H1 (cell line): ENCODE data around the gene SMYD1. TPM values are rescaled to one million over a fixed set of nuclear protein-coding genes. Genes with fewer than 3 reads are reported as not detected.

Experiments used
- CTCF ChIA-PET: fragments of 300-600 bp; sonication (Branson Sonifier 250); formaldehyde crosslinking; loops from one replicate; lab custom pipeline; 2021; ENCODE audit not compliant: partially characterized antibody; lab: Charles Lee
- POLR2A ChIA-PET: fragments of 300-600 bp; sonication (Branson Sonifier 250); formaldehyde crosslinking; loops from one replicate; lab custom pipeline; 2021; ENCODE audit warnings: inconsistent platforms; ENCODE audit not compliant: partially characterized antibody; lab: Charles Lee
- DNase-seq, 2 experiments: peaks; one replicate each; pipeline versions ENCODE4 v3.0.0 to v3.0.0-alpha.2; 2010 to 2022; ENCODE audit warnings: low spot score in 2 of 2, low read depth in 1 of 2, mixed read lengths in 1 of 2
- FAIRE-seq: peaks from 2 replicates; lab custom pipeline; 2011; peaks lifted over from hg19 to GRCh38; lab: Jason Lieb, UNC
- H2AFZ ChIP-seq: 2 replicates; pipeline ENCODE4 v1.8.1; 2012; ENCODE audit warnings: low read length, inconsistent platforms
- H2AK5ac ChIP-seq: 2 replicates; pipeline ENCODE4 v1.6.1; 2013; ENCODE audit warnings: low read depth, low read length
- H2BK120ac ChIP-seq: replicated peaks from 2 replicates; pipeline ENCODE3; 2013; ENCODE audit warnings: low read depth, low read length, inconsistent platforms
- H2BK12ac ChIP-seq: 2 replicates; pipeline ENCODE4 v1.6.1; 2013; ENCODE audit warnings: low read depth, low read length
- H2BK15ac ChIP-seq: 2 replicates; pipeline ENCODE4 v1.6.1; 2013; ENCODE audit warnings: low read length
- H2BK20ac ChIP-seq: 2 replicates; pipeline ENCODE4 v1.6.1; 2013; ENCODE audit warnings: low read length
- H2BK5ac ChIP-seq: 2 replicates; pipeline ENCODE4 v1.6.1; 2013; ENCODE audit warnings: low read depth, low read length
- H3K14ac ChIP-seq: 2 replicates; pipeline ENCODE4 v1.6.1; 2013; ENCODE audit warnings: inconsistent platforms; ENCODE audit not compliant: insufficient read length
- H3K18ac ChIP-seq: 2 replicates; pipeline ENCODE4 v1.6.1; 2013; ENCODE audit warnings: low read length; ENCODE audit errors: extremely low read depth
- H3K23ac ChIP-seq: 2 replicates; pipeline ENCODE4 v1.6.1; 2013; ENCODE audit warnings: inconsistent platforms; ENCODE audit not compliant: insufficient read length
- H3K23me2 ChIP-seq: 2 replicates; pipeline ENCODE4 v1.6.1; 2013; ENCODE audit warnings: low read depth, low read length
- H3K27ac ChIP-seq: 2 replicates; pipeline ENCODE4 v1.6.1; 2011; ENCODE audit warnings: low read depth, low read length, inconsistent platforms
- H3K27me3 ChIP-seq, 4 experiments: replicated peaks in 1 of 4; 1 replicate in 1 of 4; 2 replicates in 3 of 4; pipeline versions ENCODE4 v1.6.1 to v1.8.1; 2011 to 2013; ENCODE audit warnings: low read length in 3 of 4, mild to moderate bottlenecking in 3 of 4, inconsistent platforms in 2 of 4, mixed read lengths in 2 of 4, moderate library complexity in 1 of 4; ENCODE audit not compliant: control insufficient read depth in 3 of 4, insufficient read depth in 3 of 4; ENCODE audit errors: extremely low read depth in 1 of 4
- H3K36me3 ChIP-seq, 4 experiments: 2 replicates each; pipeline versions ENCODE4 v1.6.1 to v1.8.1; 2011 to 2013; ENCODE audit warnings: mild to moderate bottlenecking in 4 of 4, low read length in 3 of 4, moderate library complexity in 2 of 4, control low read depth in 1 of 4, inconsistent platforms in 1 of 4; ENCODE audit not compliant: insufficient read depth in 4 of 4, control insufficient read depth in 2 of 4
- H3K4ac ChIP-seq: replicated peaks from 2 replicates; pipeline ENCODE3; 2013; ENCODE audit warnings: low read length, low read depth, mixed read lengths, inconsistent platforms; ENCODE audit not compliant: insufficient read length
- H3K4me1 ChIP-seq, 4 experiments: replicated peaks in 1 of 4; 1 replicate in 1 of 4; 2 replicates in 3 of 4; pipeline versions ENCODE4 v1.6.1 to v1.8.1; 2011 to 2013; ENCODE audit warnings: low read length in 3 of 4, inconsistent platforms in 2 of 4, mixed read lengths in 1 of 4; ENCODE audit not compliant: insufficient read depth in 4 of 4, control insufficient read depth in 3 of 4
- H3K4me2 ChIP-seq, 2 experiments: 2 replicates each; pipeline versions ENCODE4 v1.6.1 to v1.8.1; 2011 to 2013; ENCODE audit warnings: low read depth in 2 of 2, low read length in 2 of 2, control low read depth in 1 of 2, inconsistent platforms in 1 of 2, mild to moderate bottlenecking in 1 of 2; ENCODE audit not compliant: insufficient read depth in 1 of 2
- H3K4me3 ChIP-seq, 4 experiments: fragments of 200-600, 300-600 bp in 1 of 4; sonication (generic), shearing (Covaris generic), sonication (Bioruptor Twin) in 1 of 4; 2 replicates each; pipeline versions ENCODE4 v1.5.1 to v1.8.1; 2011 to 2016; ENCODE audit warnings: low read length in 4 of 4, low read depth in 3 of 4, control low read depth in 2 of 4, inconsistent platforms in 2 of 4, mild to moderate bottlenecking in 2 of 4, mixed read lengths in 1 of 4, moderate library complexity in 1 of 4; ENCODE audit not compliant: insufficient read depth in 2 of 4; ENCODE audit errors: extremely low read depth in 1 of 4
- H3K56ac ChIP-seq: replicated peaks from 2 replicates; pipeline ENCODE3; 2013; ENCODE audit warnings: low read depth, mild to moderate bottlenecking, mixed read lengths, low read length, inconsistent platforms; ENCODE audit not compliant: insufficient read length
- H3K79me1 ChIP-seq: 2 replicates; pipeline ENCODE4 v1.6.1; 2013; ENCODE audit warnings: low read depth, low read length, control low read depth
- H3K79me2 ChIP-seq, 2 experiments: 2 replicates each; pipeline versions ENCODE4 v1.6.1 to v1.8.1; 2012 to 2013; ENCODE audit warnings: low read length in 2 of 2, mild to moderate bottlenecking in 2 of 2, inconsistent platforms in 1 of 2; ENCODE audit not compliant: insufficient read depth in 2 of 2, control insufficient read depth in 1 of 2
- H3K9ac ChIP-seq, 4 experiments: replicated peaks in 1 of 4; 1 replicate in 1 of 4; 2 replicates in 3 of 4; pipeline versions ENCODE4 v1.6.1 to v1.8.1; 2011 to 2013; ENCODE audit warnings: low read depth in 3 of 4, low read length in 3 of 4, control low read depth in 2 of 4, mild to moderate bottlenecking in 2 of 4, moderate library complexity in 2 of 4, inconsistent platforms in 1 of 4; ENCODE audit errors: extremely low read depth in 1 of 4
- H3K9me3 ChIP-seq, 2 experiments: 2 replicates each; pipeline versions ENCODE4 v1.6.1 to v1.8.1; 2012 to 2013; ENCODE audit warnings: mild to moderate bottlenecking in 2 of 2, moderate library complexity in 2 of 2, control low read depth in 1 of 2, inconsistent platforms in 1 of 2, low read depth in 1 of 2, low read length in 1 of 2, mixed read lengths in 1 of 2; ENCODE audit not compliant: insufficient read depth in 2 of 2
- H4K20me1 ChIP-seq, 2 experiments: replicated peaks in 1 of 2; 2 replicates each; pipeline versions ENCODE3 to v1.8.1; 2011 to 2013; ENCODE audit warnings: inconsistent platforms in 2 of 2, low read length in 2 of 2, mild to moderate bottlenecking in 1 of 2; ENCODE audit not compliant: insufficient read depth in 2 of 2, control insufficient read depth in 1 of 2
- H4K5ac ChIP-seq: 2 replicates; pipeline ENCODE4 v1.6.1; 2013; ENCODE audit warnings: low read length, low read depth, mixed read lengths, inconsistent platforms; ENCODE audit not compliant: insufficient read length
- H4K8ac ChIP-seq: 2 replicates; pipeline ENCODE4 v1.8.0; 2013; ENCODE audit warnings: mild to moderate bottlenecking, moderate library complexity, low read length, inconsistent platforms; ENCODE audit not compliant: insufficient read depth; ENCODE audit errors: extremely low read depth
- H4K91ac ChIP-seq: replicated peaks from 2 replicates; pipeline ENCODE3; 2013; ENCODE audit warnings: low read length, mixed read lengths, inconsistent platforms; ENCODE audit not compliant: insufficient read length
- NRF1 ChIP-seq: IDR thresholded peaks from 2 replicates; pipeline ENCODE4 v1.6.1; 2011; ENCODE audit warnings: mild to moderate bottlenecking, low read depth, low read length, improper control_type of control experiment
- WGBS, 2 experiments: shearing (Covaris generic) in 1 of 2; methylation state at CpG; one replicate each; pipeline versions ENCODE4 v1.1.6 to v1.1.7; 2013 to 2015; ENCODE audit warnings: low lambda C conversion rate in 2 of 2, mixed read lengths in 2 of 2, inconsistent platforms in 1 of 2, low coverage in 1 of 2, missing lambda C conversion rate in 1 of 2; ENCODE audit not compliant: insufficient replicate concordance in 2 of 2, insufficient coverage in 1 of 2, insufficient read length in 1 of 2; ENCODE audit errors: extremely low coverage in 1 of 2, missing lambda C conversion rate in 1 of 2; 5-methylcytosine and 5-hydroxymethylcytosine counted together
- polyA plus RNA-seq, 7 experiments: library from polyadenylated mRNA; depleted of rRNA in 3 of 7; stranded (reverse) in 5 of 7; unstranded in 2 of 7; fragments of >200 nt in 5 of 7; fragments of 200-250 nt in 2 of 7; gene quantifications; 1 replicate in 5 of 7; 2 replicates in 1 of 7; 4 replicates in 1 of 7; pipeline versions ENCODE4 v1.2.1 to v1.2.3, GENCODE V29; 2011 to 2013; ENCODE audit warnings: missing spikeins in 2 of 7, mixed read lengths in 2 of 7
- total RNA-seq: library from RNA; stranded (reverse); fragmentation: NEBNext Ultra II Directional; extraction: Animal tissue kit (Norgen Biotek cat#: 25700); gene quantifications from 2 replicates; pipeline ENCODE4 v1.2.1, GENCODE V29; 2021

SMYD1 gene
- total and polyA plus RNA-seq, 2 of the 8 experiments (the other 6 are each of a cell fraction or from before 2014, with no cell fraction given): 0.06 TPM; not detected in 1

DNA sequence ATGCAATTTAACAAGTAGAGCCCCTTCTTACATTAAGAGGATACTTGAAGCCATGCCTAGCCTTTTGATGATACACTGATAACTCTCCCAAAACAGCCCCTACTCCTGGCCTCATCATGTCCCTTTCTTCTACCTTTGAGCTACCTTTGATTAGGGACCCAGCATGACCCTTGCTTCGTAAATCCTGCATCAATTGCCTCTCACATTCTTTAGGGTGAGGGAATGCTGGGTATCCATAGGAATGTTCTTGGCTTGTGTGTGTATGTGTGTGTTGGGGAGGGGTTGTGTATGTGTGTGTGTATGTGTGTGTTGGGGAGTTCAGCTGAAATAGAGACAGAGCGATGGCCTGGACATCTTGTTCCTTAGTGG is 6.7 kb upstream of the SMYD1 start:
- Histone ChIP-seq H3K4ac (no peak overlapping the region), H2AK5ac (no peak overlapping the region), H3K4me2 (no peak overlapping the region), H3K27me3 (no peaks in the 10 kb centered on the region), H3K4me1 (peaks cover 0 to 8% (median 0%) of the 10 kb centered on the region in 4 experiments; a peak in 2 of 7 replicates), H3K9me3 (no peaks in the 10 kb centered on the region), H3K79me2 (no peaks in the 10 kb centered on the region), H2BK20ac (no peak overlapping the region), H3K56ac (no peak overlapping the region), H3K18ac (no peak overlapping the region), H4K20me1 (no peaks in the 10 kb centered on the region), H3K23me2 (no peaks in the 10 kb centered on the region), H3K4me3 (no peak overlapping the region), H2BK12ac (no peak overlapping the region), H3K14ac (no peak overlapping the region), H3K23ac (no peak overlapping the region), H4K91ac (no peak overlapping the region), H3K9ac (no peak overlapping the region), H3K79me1 (no peaks in the 10 kb centered on the region), H4K5ac (no peak overlapping the region), H4K8ac (no peak overlapping the region), H2BK120ac (no peak overlapping the region), H2BK15ac (no peak overlapping the region), H3K27ac (no peak overlapping the region), H2BK5ac (no peak overlapping the region), H3K36me3 (no peaks in the 10 kb centered on the region), H2AFZ (no peak overlapping the region; the same call in 1 of the 2 replicates)
- FAIRE-seq (no peak), DNase-seq (no peak)
- CTCF ChIA-PET: interaction anchor here (0.6 to 5.4 kb wide), 52 partner anchors 8 to 494 kb away, joined by 3 to 134 read pairs (median 9); partner anchors contain the start of genes FABP1 and THNSL2
- no peak for TF ChIP-seq NRF1
- POLR2A ChIA-PET: interaction anchor here (0.9 to 2.1 kb wide), 8 partner anchors 10 to 124 kb away, joined by 3 to 14 read pairs (median 4); partner anchors contain the start of genes RNU2-63P and THNSL2
- WGBS, 2 experiments: 65% methylated on average over 2 of the region's 2 CpGs; no CpG with 5 or more reads in 1 of the 2 experiments
